Uterus (tissue), 4 donors: Measurements from ENCODE around the gene MSGN1. TPM values are rescaled to one million over a fixed set of nuclear protein-coding genes. Genes with fewer than 3 reads are reported as not detected.

Experiments
- DNase-seq, 2 donors: peaks; one replicate each; pipeline ENCODE4 v3.0.0-alpha.2; 2019 to 2020
- H3K27ac ChIP-seq, 2 donors: fragments of 200-600 bp; sonication (generic); 1 replicate in 1 of 2; 2 replicates in 1 of 2; pipeline ENCODE4 v1.5.1; 2016 to 2018
- H3K27me3 ChIP-seq, 2 donors: fragments of 200-600 bp; sonication (generic); one replicate each; pipeline ENCODE4 v1.5.1; 2018 to 2019; ENCODE audit warnings: control low read depth in 1 of 2
- H3K36me3 ChIP-seq, 2 donors: fragments of 200-600 bp; sonication (generic); one replicate each; pipeline ENCODE4 v1.5.1; 2019; ENCODE audit warnings: control low read depth in 1 of 2
- H3K4me1 ChIP-seq, 2 donors: fragments of 200-600 bp; sonication (generic); one replicate each; pipeline ENCODE4 v1.5.1; 2018 to 2019; ENCODE audit warnings: control low read depth in 1 of 2
- H3K4me3 ChIP-seq, 2 donors: fragments of 200-600 bp; sonication (generic); 1 replicate in 1 of 2; 2 replicates in 1 of 2; pipeline ENCODE4 v1.5.1; 2018 to 2019; ENCODE audit warnings: mild to moderate bottlenecking in 1 of 2
- H3K9me3 ChIP-seq, 2 donors: fragments of 200-600 bp; sonication (generic); one replicate each; pipeline ENCODE4 v1.5.1; 2019; ENCODE audit warnings: control low read depth in 1 of 2
- POLR2A ChIP-seq, 2 donors: fragments of 450-650 bp; IDR thresholded peaks; one replicate each; pipeline ENCODE4 v1.6.1; 2016; ENCODE audit warnings: antibody characterized with exemption in 2 of 2, mild to moderate bottlenecking in 1 of 2, moderate library complexity in 1 of 2
- intact Hi-C: fragments of 100-400 bp; cut with DNase I; formaldehyde crosslinking; loops from one replicate; pipeline ENCODE4 v1.15.1; 2023; ENCODE audit warnings: low total_unique reads
- total RNA-seq, 4 donors: library from RNA; depleted of rRNA in 3 of 4; stranded (reverse); fragments of >200 nt in 3 of 4; gene quantifications; one replicate each; pipeline versions ENCODE4 v1.1.0 to v1.2.4, GENCODE V29; 2014 to 2023
- TF ChIP-seq, protein P1 (sequence below), 4 experiments: fragments of 200-600 bp in 2 of 4; fragments of 450-650 bp in 2 of 4; sonication (generic) in 2 of 4; IDR thresholded peaks; one replicate each; pipeline ENCODE4 v1.5.1; 2016 to 2019; ENCODE audit warnings: antibody characterized with exemption in 4 of 4, mild to moderate bottlenecking in 2 of 4, moderate library complexity in 1 of 4
- donor health status: DM: yes; HTN: yes; CAD: no.

MSGN1 gene
- total RNA-seq, 4 donors from 2014 or later, result not detected

DNA sequence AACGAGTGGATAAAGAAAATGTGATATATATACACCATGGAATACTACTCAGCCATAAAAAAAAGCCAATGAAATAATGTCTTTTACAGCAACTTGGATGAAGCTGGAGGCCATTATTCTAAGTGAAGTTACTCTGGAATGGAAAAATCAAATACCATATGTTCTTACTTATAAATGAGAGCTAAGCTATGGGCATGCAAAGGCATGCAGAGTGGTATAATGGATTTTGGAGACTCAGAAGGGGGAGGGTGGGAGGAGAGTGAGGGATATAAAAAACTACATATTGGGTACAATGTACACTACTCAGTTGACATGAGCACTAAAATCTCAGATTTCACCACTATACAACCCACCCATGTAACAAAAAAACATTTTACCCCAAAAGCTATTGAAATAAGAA lies 1.7 kb upstream of the MSGN1 start:
- H3K4me1 ChIP-seq, result no peaks in the 10 kb centered on the region
- H3K9me3 ChIP-seq, result no peaks in the 10 kb centered on the region
- no peak overlapping the region for H3K4me3 ChIP-seq
- H3K27me3 ChIP-seq, result no peaks in the 10 kb centered on the region
- no peaks in the 10 kb centered on the region for H3K36me3 ChIP-seq
- H3K27ac ChIP-seq, result no peak overlapping the region
- no peak for DNase-seq
- intact Hi-C loops, result no loop called here
- TF ChIP-seq POLR2A (IDR thresholded peaks at IDR 0.05), result no peak
- TF ChIP-seq, protein P1, sequence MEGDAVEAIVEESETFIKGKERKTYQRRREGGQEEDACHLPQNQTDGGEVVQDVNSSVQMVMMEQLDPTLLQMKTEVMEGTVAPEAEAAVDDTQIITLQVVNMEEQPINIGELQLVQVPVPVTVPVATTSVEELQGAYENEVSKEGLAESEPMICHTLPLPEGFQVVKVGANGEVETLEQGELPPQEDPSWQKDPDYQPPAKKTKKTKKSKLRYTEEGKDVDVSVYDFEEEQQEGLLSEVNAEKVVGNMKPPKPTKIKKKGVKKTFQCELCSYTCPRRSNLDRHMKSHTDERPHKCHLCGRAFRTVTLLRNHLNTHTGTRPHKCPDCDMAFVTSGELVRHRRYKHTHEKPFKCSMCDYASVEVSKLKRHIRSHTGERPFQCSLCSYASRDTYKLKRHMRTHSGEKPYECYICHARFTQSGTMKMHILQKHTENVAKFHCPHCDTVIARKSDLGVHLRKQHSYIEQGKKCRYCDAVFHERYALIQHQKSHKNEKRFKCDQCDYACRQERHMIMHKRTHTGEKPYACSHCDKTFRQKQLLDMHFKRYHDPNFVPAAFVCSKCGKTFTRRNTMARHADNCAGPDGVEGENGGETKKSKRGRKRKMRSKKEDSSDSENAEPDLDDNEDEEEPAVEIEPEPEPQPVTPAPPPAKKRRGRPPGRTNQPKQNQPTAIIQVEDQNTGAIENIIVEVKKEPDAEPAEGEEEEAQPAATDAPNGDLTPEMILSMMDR (IDR thresholded peaks at IDR 0.05), result no peak

DNA sequence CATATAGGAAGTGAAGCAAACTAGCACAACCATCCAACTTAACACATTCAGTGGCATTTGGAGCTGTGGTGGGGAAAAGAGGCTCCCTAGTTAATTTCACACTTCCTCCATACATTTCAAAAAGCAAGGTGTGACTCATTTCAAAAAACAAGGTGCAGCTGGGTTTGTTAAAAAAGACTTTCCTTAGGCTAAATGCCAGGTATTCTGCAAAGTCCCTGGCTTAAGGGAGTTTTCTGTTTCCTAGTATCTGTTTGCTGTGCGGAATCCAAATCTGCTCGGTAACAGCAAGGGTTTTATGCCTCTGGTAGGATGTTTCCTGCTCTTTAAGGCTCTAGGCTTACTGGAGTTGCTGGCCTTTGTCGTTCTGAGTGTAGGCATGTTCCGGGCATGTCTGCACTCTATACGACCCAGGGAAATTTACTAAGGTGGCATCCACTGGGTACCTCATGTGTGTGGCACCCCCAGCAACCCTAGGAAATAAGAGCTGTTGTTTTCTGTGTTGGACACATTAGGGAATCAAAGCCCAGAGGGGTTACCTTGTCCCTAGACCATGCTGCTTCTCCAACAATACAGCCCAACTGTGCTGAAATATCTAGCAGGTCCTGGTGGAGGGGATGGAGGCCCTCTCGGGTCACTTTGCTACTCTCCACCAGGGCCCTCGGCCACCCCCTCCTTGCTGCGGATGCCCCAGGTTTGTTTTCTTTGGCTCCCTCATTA lies 634 bp upstream of the MSGN1 start:
- Histone ChIP-seq H3K27ac (no peak overlapping the region), H3K4me1 (no peaks in the 10 kb centered on the region)
- no peak for TF ChIP-seq POLR2A (IDR thresholded peaks at IDR 0.05)
- TF ChIP-seq, protein P1 (IDR thresholded peaks at IDR 0.05), result no peak

DNA sequence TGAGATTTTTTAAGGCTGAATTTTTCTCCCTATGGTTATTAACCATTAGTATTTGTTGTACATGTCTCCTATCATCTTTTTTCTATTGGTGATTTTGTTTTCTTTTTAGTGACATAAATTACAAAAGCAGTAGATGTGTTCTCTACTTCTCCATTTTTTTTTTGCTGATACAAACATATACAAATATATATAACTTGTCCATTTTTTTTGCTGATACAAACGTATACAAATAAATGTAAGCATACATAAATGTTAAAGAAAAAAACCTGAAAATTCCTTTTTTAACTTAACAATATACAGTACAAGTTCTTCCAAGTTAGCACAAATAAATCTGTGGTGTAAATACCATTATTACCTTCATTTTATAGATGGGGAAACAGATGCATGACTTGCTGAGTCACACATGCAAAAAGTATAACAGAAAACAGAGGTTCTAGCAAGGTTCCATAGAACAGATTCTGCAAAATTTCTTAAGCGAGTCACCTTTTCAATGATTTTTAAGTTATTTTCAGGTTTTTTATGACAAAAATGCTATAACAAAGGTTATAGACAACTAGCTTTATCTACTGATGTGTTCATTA lies 2.1 kb downstream of the MSGN1 start:
- H3K36me3 ChIP-seq, result no peaks in the 10 kb centered on the region
- intact Hi-C loops, result no loop called here
- H3K9me3 ChIP-seq, result no peaks in the 10 kb centered on the region
- no peak for TF ChIP-seq POLR2A (IDR thresholded peaks at IDR 0.05)
- TF ChIP-seq, protein P1 (IDR thresholded peaks at IDR 0.05), result no peak
- H3K27me3 ChIP-seq, result no peaks in the 10 kb centered on the region
- H3K27ac ChIP-seq, result no peak overlapping the region
- no peaks in the 10 kb centered on the region for H3K4me1 ChIP-seq
- DNase-seq, result no peak
- H3K4me3 ChIP-seq, result no peak overlapping the region

More for the DNA sequence above, 634 bp upstream of the MSGN1 start:
- DNase-seq, result no peak
- no peaks in the 10 kb centered on the region for H3K27me3 ChIP-seq
- H3K9me3 ChIP-seq, result no peaks in the 10 kb centered on the region
- intact Hi-C loops, result no loop called here
- no peaks in the 10 kb centered on the region for H3K36me3 ChIP-seq
- H3K4me3 ChIP-seq, result no peak overlapping the region

DNA sequence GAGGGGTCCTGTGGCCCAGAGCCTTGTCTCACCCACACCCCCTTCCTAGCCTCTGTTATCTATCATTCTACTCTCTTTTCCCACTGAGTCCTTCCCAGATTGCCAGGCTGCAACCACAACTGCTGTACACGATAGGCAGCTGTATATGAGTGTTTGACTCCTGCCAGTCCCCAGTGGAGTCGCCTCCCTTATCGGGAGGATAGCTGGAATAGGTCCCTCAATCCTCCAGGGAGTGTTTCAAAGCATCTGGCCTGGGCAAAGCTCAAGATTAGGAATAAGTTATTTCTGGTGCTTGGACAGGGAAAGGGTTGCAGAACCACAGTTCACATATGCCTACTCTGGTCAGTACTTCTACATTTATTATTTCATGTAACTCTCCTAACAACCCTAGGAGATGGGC lies 4.8 kb downstream of the MSGN1 start:
- Histone ChIP-seq H3K27me3 (no peaks in the 10 kb centered on the region), H3K4me1 (no peaks in the 10 kb centered on the region), H3K4me3 (no peak overlapping the region), H3K36me3 (no peaks in the 10 kb centered on the region), H3K27ac (no peak overlapping the region), H3K9me3 (no peaks in the 10 kb centered on the region)
- intact Hi-C loops, result no loop called here
- DNase-seq, result no peak
- TF ChIP-seq, protein P1 (IDR thresholded peaks at IDR 0.05), result no peak
- no peak for TF ChIP-seq POLR2A (IDR thresholded peaks at IDR 0.05)
